Endothelial cell (in vitro differentiated cells): ENCODE data around the gene GALNT6. TPM values are rescaled to one million over a fixed set of nuclear protein-coding genes. Genes with fewer than 3 reads are reported as not detected.

Experiments used
- DNase-seq: peaks from one replicate; pipeline ENCODE4 v3.0.0; 2021; ENCODE audit warnings: low spot score
- H3K27ac Mint-ChIP-seq: one replicate; pipeline ENCODE4 v1.8.0; 2021; ENCODE audit warnings: mixed read lengths, inconsistent platforms; ENCODE audit not compliant: unreplicated experiment
- H3K27me3 Mint-ChIP-seq: one replicate; pipeline ENCODE4 v1.8.0; 2021; ENCODE audit warnings: mild to moderate bottlenecking, moderate library complexity, mixed read lengths, inconsistent platforms; ENCODE audit not compliant: unreplicated experiment
- H3K36me3 Mint-ChIP-seq: one replicate; pipeline ENCODE4 v1.8.0; 2021; ENCODE audit warnings: mild to moderate bottlenecking, low read depth, mixed read lengths, inconsistent platforms; ENCODE audit not compliant: unreplicated experiment
- H3K4me1 Mint-ChIP-seq: one replicate; pipeline ENCODE4 v1.8.0; 2021; ENCODE audit warnings: mild to moderate bottlenecking, mixed read lengths, inconsistent platforms; ENCODE audit not compliant: unreplicated experiment
- H3K4me3 Mint-ChIP-seq: one replicate; pipeline ENCODE4 v1.8.0; 2021; ENCODE audit warnings: mild to moderate bottlenecking, mixed read lengths, inconsistent platforms; ENCODE audit not compliant: unreplicated experiment
- H3K9me3 Mint-ChIP-seq: one replicate; pipeline ENCODE4 v1.8.0; 2021; ENCODE audit warnings: mixed read lengths, inconsistent platforms; ENCODE audit not compliant: unreplicated experiment
- CTCF ChIP-seq: fragments of 200-600 bp; sonication (generic); IDR thresholded peaks from one replicate; pipeline ENCODE4 v1.5.0; 2021; ENCODE audit warnings: antibody characterized with exemption; ENCODE audit not compliant: unreplicated experiment
- total RNA-seq: library from RNA; stranded (reverse); fragmentation: NEBNext Ultra II Directional; extraction: Animal tissue kit (Norgen Biotek cat#: 25700); gene quantifications from one replicate; pipeline ENCODE4 v1.2.1, GENCODE V29; 2021; ENCODE audit not compliant: unreplicated experiment

The GALNT6 gene
- total RNA-seq, 1 donor from 2014 or later, result 12.5 TPM

GRCh38 chr12:51311389-51311788, 79.8 kb downstream of the GALNT6 start:
- Mint-ChIP-seq H3K4me1 (no peaks in the 10 kb centered on the region), H3K27ac (no peak overlapping the region), H3K4me3 (no peak overlapping the region), H3K9me3 (no peaks in the 10 kb centered on the region), H3K36me3 (no peaks in the 10 kb centered on the region), H3K27me3 (no peaks in the 10 kb centered on the region)
- DNase-seq, result no peak
- no peak for TF ChIP-seq CTCF

- H3K4me3 Mint-ChIP-seq, result no peak overlapping the region
- DNase-seq, result no peak
- H3K9me3 Mint-ChIP-seq, result no peaks in the 10 kb centered on the region
- H3K27ac Mint-ChIP-seq, result no peak overlapping the region
- TF ChIP-seq CTCF, result no peak
- H3K36me3 Mint-ChIP-seq, result no peaks in the 10 kb centered on the region
- peaks cover 1% of the 10 kb centered on the region for H3K27me3 Mint-ChIP-seq
- H3K4me1 Mint-ChIP-seq, result no peaks in the 10 kb centered on the region
These were observed 83.3 kb downstream of the GALNT6 start for GRCh38 chr12:51307655-51308593.

GRCh38 chr12:51306507-51306906, 84.7 kb downstream of the GALNT6 start:
- H3K27me3 Mint-ChIP-seq, result peaks cover 1% of the 10 kb centered on the region
- TF ChIP-seq CTCF, result no peak
- DNase-seq, result no peak
- no peaks in the 10 kb centered on the region for H3K4me1 Mint-ChIP-seq
- H3K4me3 Mint-ChIP-seq, result no peak overlapping the region
- no peak overlapping the region for H3K27ac Mint-ChIP-seq
- no peaks in the 10 kb centered on the region for H3K9me3 Mint-ChIP-seq
- H3K36me3 Mint-ChIP-seq, result no peaks in the 10 kb centered on the region

Other genes starting within 250 kb of the GALNT6 start
- gene TFCP2, start 218.3 kb downstream of the GALNT6 start, total RNA-seq, result 29.5 TPM
- 10.8 TPM for gene POU6F1, start 173.3 kb downstream of the GALNT6 start, total RNA-seq
- 28.1 TPM for gene DAZAP2, start 152.6 kb downstream of the GALNT6 start, total RNA-seq
- gene SMAGP, start 121.0 kb downstream of the GALNT6 start, total RNA-seq, result 167 TPM
- not detected for gene BIN2, start 67.2 kb downstream of the GALNT6 start, total RNA-seq
- gene CELA1, start 44.7 kb downstream of the GALNT6 start, total RNA-seq, result not detected
- 16.7 TPM for gene SLC4A8, start 33.4 kb upstream of the GALNT6 start, total RNA-seq
- 5.0 TPM for gene SCN8A, start 199.8 kb upstream of the GALNT6 start, total RNA-seq